8988T (cell line): ENCODE results near the gene TARS2.
A peak's percentile ranks its signal among the peaks of the same experiment; 100 is the strongest.

Experiments
- DNase-seq: peaks from one replicate; pipeline ENCODE4 v3.0.0; 2011

Gene TARS2

GRCh38 chr1:150486966-150487762, at the start of gene TARS2:
TARS2 (plus strand) TSS chr1:150487419; CDS start chr1:150487451, 32 bp downstream.
- DNase-seq = peak; percentile 58

GRCh38 chr1:150441121-150441520, 46.1 kb upstream of the TARS2 start:
- no peak for DNase-seq

DNA sequence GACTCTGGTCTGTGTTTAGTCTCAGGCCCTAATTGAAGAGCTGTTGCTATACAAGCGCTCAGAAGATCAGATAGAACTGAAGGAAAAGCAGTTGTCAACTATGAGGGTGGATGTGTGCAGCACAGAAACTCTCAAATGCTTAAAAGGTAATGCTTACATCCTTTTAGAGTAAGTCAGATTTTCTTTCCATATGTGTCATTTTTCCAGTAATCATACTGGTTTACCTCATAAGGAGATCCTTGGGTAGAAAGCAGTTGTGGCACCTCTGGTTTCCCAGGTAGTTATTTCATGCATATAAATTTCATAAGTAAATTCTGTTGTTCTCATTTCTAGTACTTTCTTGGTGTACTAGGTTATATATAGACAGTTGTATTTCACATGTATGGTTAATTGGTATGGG, 43.0 kb upstream of the TARS2 start:
- DNase-seq = no peak

GRCh38 chr1:150456146-150456647, 31.0 kb upstream of the TARS2 start:
- DNase-seq = no peak

DNA sequence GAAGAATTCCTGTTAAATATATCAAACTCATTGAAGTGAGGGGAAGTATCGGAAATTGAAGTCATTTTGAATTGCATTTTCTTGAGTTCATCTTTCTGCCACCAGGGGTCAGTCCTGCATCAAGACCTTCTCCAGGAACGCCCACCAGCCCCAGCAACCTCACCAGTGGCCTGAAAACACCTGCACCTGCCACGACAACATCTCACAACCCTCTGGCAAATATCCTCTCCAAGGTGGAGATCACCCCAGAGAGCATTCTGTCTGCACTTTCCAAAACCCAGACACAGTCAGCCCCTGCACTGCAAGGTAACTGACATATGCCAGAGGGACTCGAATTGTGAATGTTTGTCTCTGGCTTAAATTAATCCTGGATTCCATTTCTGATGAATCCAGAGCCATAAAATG, 22.8 kb upstream of the TARS2 start:
- DNase-seq = peak; percentile 34

- no peak for DNase-seq
These were observed 20.3 kb upstream of the TARS2 start for GRCh38 chr1:150466964-150467363.

DNA sequence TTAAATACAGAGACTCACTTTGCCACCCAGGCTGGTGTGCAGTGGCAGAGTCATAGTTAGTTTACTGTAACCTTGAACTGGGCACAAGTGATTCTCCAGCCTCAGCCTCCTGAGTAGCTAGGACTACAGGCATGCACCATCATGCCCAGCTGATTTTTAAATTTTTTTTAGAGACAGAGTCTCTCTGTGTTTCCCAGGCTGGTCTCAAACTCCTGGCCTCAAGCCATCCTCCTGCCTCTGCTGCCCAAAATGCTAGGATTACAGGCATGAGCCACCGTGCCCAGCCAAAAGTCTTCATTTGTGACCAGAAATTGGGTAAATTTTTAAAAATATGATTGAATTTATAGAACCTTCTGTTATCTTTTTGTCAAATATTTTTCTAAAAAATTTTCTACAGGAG, 17.9 kb upstream of the TARS2 start:
- DNase-seq = no peak

DNA sequence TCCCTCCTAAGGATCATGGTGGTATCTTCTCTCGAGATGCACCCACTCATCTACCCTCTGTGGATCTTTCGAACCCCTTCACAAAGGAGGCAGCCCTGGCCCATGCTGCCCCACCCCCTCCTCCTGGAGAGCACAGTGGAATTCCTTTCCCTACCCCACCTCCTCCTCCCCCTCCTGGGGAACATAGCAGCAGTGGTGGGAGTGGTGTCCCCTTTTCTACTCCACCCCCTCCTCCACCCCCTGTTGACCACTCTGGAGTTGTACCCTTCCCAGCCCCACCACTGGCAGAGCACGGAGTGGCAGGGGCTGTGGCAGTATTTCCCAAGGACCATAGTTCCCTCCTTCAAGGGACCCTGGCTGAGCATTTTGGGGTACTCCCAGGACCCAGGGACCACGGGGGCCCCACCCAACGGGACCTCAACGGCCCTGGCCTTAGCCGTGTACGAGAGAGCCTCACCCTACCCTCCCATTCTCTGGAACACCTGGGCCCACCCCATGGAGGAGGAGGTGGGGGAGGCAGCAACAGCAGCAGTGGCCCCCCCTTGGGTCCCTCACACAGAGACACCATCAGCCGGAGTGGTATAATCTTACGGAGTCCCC, 14.5 kb upstream of the TARS2 start:
- DNase-seq = no peak

GRCh38 chr1:150473659-150474058, 13.6 kb upstream of the TARS2 start:
- DNase-seq = no peak

DNA sequence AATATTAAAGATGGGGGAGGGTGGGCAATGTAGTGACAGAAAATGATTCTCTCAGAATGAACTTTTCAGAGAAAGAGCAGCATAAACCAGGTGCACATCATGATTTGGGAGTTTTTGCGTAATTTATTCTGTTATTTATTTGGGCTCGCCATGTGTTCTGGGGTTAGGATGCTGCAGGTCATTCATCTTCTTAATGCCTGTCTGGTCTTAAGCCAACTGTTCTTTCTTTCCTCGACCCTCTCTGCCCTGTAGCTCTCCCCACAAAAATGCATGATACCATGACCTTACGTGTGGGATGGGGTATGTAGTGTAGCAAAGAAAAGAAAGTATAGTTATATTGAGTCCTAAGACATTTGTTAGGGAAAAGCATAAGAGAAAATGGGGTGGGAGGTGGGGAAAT, 12.3 kb upstream of the TARS2 start:
- DNase-seq = no peak

DNA sequence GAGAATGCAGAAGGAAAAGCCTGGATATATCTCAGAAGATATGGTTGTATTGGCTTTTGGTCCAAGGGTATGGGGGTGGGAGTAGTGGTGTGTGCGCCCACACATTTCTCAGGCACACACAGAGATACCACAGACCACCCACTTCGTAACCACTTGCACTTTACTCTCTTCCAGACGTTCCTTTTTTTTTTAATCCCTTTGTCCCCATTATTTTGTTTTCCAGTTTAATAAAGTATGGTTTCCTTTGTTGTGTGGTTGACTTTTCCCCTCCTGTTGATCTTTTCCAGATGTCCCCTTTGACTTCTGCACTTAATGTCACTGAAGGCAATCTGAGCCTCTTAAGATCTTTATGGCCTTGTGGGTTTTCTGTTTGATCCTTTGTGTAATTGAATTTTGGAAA, 10.5 kb upstream of the TARS2 start:
- DNase-seq = no peak

DNA sequence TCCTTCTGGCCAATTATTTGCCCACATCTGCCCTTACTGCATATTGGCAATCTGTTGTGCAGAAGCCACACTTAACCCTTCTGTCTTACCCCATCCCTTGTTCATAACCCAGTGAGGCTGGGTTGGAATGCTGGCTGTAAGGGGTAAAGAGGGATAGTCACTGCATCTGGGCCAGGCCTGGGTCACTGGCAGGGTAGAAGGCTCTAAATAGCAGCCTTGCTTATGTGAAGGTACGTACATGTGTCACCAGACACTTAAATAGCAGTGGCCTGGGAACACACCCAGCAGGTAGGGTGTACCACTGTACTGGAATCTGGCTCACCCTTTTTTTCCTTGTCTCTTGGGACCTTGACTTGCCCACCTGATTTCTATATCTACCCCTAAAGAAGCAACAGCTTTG, 9.9 kb upstream of the TARS2 start:
- no peak for DNase-seq

GRCh38 chr1:150477733-150478132, 9.5 kb upstream of the TARS2 start:
- DNase-seq = no peak

- DNase-seq = no peak
These were observed 7.8 kb upstream of the TARS2 start for GRCh38 chr1:150479370-150479769.

DNA sequence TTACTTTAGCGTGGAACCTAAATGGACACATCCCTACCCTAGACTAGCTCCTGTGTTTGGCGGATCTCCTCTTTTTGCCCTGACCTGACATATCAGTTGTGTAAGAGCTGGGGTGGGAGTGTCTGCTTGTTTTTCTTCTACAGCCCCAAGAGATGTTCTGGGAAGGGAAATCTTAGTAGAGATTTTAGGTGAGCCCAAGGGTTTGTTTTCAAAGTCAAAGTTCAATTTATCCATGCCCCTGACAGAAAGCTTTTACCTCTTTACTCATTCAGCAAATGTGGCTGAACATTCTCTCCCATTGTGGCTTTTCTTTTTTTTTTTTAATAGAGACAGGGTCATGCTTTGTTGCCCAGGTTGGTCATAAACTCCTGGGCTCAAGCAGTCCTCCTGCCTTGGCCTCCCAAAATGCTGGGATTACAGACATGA, 7.3 kb upstream of the TARS2 start:
- no peak for DNase-seq

DNA sequence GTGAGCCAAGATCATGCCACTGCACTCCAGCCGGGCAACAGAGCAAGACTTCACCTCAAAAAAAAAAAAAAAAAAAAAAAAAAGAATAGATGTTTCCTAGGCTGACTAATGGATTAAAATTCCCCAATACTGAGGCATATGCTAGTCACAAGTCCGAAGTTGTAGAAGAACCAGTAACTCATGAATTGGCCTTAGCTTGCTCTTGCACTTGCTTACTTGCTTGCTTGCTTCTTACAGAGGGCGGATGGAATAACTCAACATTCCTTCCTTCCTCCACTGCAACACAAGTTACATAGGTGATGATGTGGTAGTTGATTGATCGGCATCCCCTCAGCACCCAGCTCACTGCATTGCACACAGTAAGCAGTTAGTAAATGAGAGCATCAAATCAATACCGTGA, 2.8 kb upstream of the TARS2 start:
- DNase-seq = no peak

DNA sequence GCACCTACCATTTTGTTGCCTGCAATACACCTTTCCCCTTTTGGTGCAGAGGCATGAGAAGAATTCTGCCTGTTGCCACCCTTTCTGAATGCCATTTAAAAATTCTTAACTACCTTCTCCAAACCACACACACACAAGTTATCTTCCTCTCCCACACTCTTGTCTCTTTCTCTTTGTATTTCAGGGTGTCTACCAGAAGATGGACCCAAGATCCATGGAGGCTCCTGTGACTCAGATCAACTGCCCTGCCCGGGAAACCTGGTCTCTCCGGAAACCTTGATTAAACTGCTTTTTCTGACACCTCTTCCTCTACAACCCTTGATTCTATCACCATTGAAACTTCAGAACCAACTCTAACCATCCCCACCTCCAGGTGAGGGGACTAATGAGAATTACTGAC, 2.4 kb upstream of the TARS2 start:
- no peak for DNase-seq

GRCh38 chr1:150487763-150488115, 520 bp downstream of the TARS2 start:
- no peak for DNase-seq

DNA sequence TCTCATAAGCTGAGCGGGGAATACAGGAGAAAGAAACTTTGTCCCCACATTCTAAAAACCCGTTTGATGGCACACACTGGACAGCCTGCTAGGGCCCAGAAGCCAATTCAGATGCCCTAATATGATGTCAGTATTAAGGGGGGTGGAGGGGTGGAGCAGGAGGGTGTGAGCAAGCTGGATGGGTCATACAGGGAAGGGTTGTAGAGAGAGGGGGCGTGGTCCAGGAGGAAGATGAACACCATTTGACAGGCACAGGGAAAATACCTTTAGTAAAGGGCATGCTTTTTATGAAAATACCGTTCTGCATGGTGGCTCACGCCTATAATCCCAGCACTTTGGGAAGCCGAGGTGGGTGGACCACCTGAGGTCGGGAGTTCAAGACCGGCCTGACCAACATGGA, 6.0 kb downstream of the TARS2 start:
- DNase-seq = no peak

- DNase-seq = no peak
These were observed 11.1 kb downstream of the TARS2 start for GRCh38 chr1:150498342-150498741.

DNA sequence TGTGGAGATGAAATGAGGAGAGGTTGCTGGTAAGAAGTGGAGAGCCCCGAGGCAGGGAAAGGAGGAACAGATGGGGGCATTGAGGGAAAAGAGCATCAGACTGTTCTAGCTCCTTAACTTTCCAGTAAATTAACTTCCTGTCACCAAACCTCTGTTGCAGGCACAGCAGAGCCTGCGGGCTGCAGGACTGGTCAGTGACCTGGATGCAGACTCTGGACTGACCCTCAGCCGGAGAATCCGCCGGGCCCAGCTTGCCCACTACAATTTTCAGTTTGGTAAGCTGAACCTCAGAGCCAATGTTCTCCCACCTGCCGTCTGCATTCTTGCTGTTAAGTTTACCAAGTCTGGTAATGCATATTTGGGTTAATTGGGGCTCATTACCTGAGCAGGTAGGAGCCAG, 18.2 kb downstream of the TARS2 start:
- no peak for DNase-seq

GRCh38 chr1:150507912-150508864, 21.0 kb downstream of the TARS2 start, which contains the start of gene ECM1:
ECM1 (plus strand) TSS chr1:150508109; CDS start chr1:150508210, 101 bp downstream.
- DNase-seq = peak; percentile 59

DNA sequence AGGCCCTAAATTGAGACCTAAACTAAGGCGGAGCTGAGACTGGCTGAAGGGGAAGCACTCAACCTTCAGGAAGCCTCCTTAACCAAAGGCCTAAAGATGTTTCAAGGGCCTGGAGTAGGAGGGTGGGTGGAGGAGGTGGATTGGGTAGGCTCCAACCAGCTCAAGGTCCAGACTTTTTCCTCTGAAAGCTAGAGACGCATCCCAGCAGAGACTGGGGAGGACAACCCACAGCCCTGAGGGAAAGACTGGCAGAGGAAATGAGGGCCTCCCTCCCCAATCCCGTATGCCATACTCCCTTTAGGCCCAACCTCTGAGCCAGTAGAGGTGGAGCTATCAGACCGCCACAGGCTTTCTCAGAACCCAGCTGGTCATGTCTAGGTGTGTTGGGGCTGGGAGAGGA, 21.8 kb downstream of the TARS2 start:
- DNase-seq = no peak
